PC-3 (cell line): ENCODE data around the gene MCOLN2.

ENCODE experiments used
- EZH2 ChIP-seq: fragments of 300-600 bp; sonication (generic); IDR thresholded peaks from one replicate; pipeline ENCODE4 v1.6.1; 2017; ENCODE audit warnings: antibody characterized with exemption, mild to moderate bottlenecking, low read length; ENCODE audit not compliant: unreplicated experiment
- EZH2phosphoT487 ChIP-seq: fragments of 300-600 bp; sonication (generic); IDR thresholded peaks from 2 replicates; pipeline ENCODE4 v1.6.1; 2018; ENCODE audit warnings: mild to moderate bottlenecking, antibody characterized with exemption, low read length, borderline replicate concordance
- TF ChIP-seq, protein P1 (sequence below): fragments of 300-600 bp; sonication (generic); conservative IDR thresholded peaks from 2 replicates; pipeline ENCODE4 v1.5.1; 2017; ENCODE audit warnings: antibody characterized with exemption, low read depth, mild to moderate bottlenecking, low read length

DNA sequence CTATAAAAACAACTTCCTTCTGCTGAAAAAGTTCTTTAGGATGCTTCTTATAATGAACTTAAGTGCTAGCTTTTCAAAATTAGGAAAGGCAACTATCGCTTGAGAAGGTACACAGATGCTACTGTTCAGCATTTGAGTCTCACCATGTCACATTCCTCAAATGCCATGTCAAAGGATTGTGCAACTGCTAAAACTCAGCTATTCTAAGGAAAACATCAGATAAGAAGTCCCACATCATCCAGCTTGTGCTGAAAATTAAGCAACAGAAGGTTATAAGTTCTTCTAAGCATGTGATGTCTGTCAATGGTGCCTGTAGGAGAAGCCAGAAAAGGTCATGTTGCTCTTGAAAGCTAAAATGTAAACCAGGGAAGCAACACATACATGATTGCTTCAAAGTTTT is 36.5 kb downstream of the MCOLN2 start:
- TF ChIP-seq, protein P1, sequence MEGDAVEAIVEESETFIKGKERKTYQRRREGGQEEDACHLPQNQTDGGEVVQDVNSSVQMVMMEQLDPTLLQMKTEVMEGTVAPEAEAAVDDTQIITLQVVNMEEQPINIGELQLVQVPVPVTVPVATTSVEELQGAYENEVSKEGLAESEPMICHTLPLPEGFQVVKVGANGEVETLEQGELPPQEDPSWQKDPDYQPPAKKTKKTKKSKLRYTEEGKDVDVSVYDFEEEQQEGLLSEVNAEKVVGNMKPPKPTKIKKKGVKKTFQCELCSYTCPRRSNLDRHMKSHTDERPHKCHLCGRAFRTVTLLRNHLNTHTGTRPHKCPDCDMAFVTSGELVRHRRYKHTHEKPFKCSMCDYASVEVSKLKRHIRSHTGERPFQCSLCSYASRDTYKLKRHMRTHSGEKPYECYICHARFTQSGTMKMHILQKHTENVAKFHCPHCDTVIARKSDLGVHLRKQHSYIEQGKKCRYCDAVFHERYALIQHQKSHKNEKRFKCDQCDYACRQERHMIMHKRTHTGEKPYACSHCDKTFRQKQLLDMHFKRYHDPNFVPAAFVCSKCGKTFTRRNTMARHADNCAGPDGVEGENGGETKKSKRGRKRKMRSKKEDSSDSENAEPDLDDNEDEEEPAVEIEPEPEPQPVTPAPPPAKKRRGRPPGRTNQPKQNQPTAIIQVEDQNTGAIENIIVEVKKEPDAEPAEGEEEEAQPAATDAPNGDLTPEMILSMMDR = no peak
- TF ChIP-seq EZH2phosphoT487 = no peak
- no peak for TF ChIP-seq EZH2
